Measurements from ENCODE around the gene ATP2B2.
"Not testable (repeated sequence)": the region's sequence is repeated elsewhere in the genome, so short reads cannot be mapped to it uniquely, and the experiment has no call there.

The ATP2B2 gene

GRCh38 chr3:10321630-10322351, 183.6 kb downstream of the ATP2B2 start:
- DNase-seq (ENCODE audit: low spot score), result no peak

- DNase-seq (ENCODE audit: low spot score), result no peak
Measured at GRCh38 chr3:10320320-10320677, 185.1 kb downstream of the ATP2B2 start.

DNA sequence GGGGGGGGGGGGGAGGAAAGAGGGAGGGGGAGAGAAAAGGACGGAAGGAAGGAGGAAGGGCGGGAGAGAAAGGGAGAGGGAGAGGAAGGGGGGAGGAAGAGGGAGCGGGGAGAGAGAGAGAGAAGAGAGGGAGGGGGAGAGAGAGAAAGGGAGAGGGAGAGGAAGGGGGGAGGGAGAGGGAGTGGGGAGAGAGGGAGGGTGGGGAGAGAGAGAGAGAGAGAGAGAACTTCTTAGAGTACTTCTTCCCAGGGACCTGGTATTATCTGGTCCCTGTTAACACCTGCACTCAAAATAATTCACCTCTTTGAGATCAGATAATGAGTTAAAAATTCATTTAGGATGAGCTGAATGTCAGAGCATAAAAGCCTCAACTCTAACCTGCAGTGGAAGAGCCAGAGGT, 185.6 kb downstream of the ATP2B2 start:
- DNase-seq (ENCODE audit: low spot score), result no peak

GRCh38 chr3:10319251-10319650, 186.1 kb downstream of the ATP2B2 start:
- DNase-seq (ENCODE audit: low spot score), result no peak

GRCh38 chr3:10317961-10318350, 187.4 kb downstream of the ATP2B2 start:
- DNase-seq (ENCODE audit: low spot score), result no peak

GRCh38 chr3:10317311-10317960, 187.9 kb downstream of the ATP2B2 start:
- DNase-seq (ENCODE audit: low spot score), result no peak

DNA sequence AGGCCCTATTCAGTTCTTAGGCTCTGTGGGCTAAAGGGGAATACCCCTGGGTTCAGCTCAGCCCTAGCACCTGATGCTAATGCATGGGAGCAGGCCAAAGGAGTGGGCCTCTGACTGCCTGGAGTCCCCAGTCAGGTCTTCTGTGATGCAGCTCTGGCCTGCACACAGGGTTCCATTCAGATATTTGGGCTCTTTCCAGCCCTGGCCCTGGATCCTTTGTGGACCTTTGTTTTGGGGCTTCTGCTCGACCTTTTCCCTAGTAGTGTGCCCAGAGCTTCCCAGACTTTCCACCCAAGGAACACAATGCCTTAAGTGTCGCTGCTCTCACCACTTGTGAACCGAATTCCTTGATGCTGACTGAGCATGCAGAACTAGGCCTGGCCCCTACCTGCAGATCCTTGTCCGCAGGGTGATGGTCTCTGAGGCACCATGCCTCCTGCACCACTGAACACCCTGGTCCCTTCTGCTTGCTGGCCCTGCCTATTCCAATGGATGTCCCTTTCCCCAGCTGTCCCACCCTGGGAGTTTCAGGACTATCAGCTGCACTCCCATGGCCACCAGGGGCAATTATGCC, 189.5 kb downstream of the ATP2B2 start:
- DNase-seq (ENCODE audit: low spot score), result no peak

GRCh38 chr3:10315101-10315500, 190.3 kb downstream of the ATP2B2 start:
- no peak for DNase-seq (ENCODE audit: low spot score)

- no peak for DNase-seq (ENCODE audit: low spot score)
Measured at GRCh38 chr3:10312861-10313260, 192.5 kb downstream of the ATP2B2 start.

GRCh38 chr3:10312391-10312790, 193.0 kb downstream of the ATP2B2 start:
- DNase-seq (ENCODE audit: low spot score), result no peak

GRCh38 chr3:10311710-10312109, 193.7 kb downstream of the ATP2B2 start:
- no peak for DNase-seq (ENCODE audit: low spot score)

- no peak for DNase-seq (ENCODE audit: low spot score)
Measured at GRCh38 chr3:10310578-10310977, 194.8 kb downstream of the ATP2B2 start.

DNA sequence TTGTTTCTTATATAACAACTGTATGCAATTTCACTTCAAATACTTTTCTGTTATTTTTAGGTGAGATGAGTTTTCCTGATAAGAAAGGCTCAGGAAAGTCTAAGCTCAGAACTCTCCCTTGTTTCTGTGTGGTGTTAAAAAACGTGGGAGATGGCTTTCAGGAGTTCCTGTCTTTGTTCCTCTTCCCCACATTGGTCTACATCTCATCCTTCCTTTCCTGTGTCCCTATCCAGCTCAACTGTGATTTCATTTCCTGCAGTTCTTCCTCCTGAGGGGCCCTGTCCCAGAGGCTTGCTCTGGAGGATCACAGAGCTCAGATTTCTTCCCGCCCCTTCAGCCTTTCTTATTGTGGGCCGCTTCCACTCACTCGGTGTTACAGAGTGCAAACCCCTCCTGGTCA, 195.7 kb downstream of the ATP2B2 start:
- no peak for DNase-seq (ENCODE audit: low spot score)

GRCh38 chr3:10308678-10309077, 196.7 kb downstream of the ATP2B2 start:
- DNase-seq (ENCODE audit: low spot score), result no peak

DNA sequence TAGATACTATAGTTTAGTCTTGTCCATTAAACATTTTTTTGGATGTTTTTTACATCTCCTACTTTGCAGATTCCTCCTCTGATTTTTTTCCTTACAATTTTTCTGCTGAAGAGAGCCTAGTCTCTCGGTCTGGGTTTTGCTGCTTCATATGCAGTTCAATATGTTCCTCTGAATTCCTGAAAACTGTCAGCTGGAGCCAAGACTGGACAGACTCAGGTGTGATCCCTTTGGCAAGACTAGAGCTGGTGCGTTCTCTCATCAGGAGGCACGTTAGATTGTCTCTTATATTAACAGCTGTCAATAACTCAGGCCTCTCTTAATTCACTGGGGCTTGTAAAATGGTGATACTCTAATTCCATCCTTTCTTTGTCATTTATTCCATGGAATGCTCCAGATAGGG, 199.2 kb downstream of the ATP2B2 start:
- DNase-seq (ENCODE audit: low spot score), result no peak

GRCh38 chr3:10305331-10305902, 200.0 kb downstream of the ATP2B2 start:
- no peak for DNase-seq (ENCODE audit: low spot score)

DNA sequence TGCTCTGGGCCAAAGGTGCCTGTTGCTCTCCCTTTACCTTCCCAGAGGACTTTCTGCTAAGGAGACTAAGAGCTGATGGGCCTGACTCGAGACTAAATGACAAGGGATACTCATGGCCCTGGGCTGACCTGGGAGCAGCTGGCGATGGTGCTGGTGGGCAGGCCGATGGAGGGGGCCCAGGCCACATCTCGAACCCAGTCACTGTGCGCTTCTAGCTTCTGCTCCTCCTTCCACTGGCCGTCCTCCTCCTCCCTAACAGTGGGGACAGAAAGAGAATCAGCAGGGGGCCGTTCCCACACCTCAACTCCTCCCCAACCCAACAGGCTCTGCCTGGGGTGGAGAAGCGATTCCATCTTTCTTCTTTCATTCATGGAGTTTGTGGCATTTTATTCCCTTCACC, 200.5 kb downstream of the ATP2B2 start:
- no peak for DNase-seq (ENCODE audit: low spot score)

- no peak for DNase-seq (ENCODE audit: low spot score)
Measured at GRCh38 chr3:10303785-10304184, 201.6 kb downstream of the ATP2B2 start.

GRCh38 chr3:10303105-10303504, 202.3 kb downstream of the ATP2B2 start:
- no peak for DNase-seq (ENCODE audit: low spot score)

GRCh38 chr3:10300087-10300486, 205.3 kb downstream of the ATP2B2 start:
- DNase-seq (ENCODE audit: low spot score), result no peak

- DNase-seq (ENCODE audit: low spot score), result no peak
Measured at GRCh38 chr3:10299679-10300078, 205.7 kb downstream of the ATP2B2 start.

DNA sequence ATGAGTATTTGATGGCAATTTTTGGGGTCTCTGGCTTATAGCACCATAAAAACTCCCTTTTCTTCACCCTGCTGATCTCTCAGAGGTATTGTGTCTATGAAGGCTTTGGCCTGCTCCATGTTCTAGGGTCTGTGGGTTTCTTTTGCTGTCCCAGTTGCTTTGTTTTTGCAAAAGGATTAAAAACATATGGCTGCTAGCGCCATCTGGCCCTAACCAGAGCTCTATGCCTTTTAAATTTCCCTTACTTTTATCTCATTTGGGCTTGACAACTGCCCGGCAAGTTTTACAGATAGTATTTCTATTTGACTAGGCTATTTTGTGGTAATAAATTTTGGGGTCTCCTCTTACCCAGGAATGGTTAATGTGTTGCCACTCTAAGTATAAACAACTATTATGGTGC, 206.2 kb downstream of the ATP2B2 start:
- no peak for DNase-seq (ENCODE audit: low spot score)

GRCh38 chr3:10298064-10298463, 207.3 kb downstream of the ATP2B2 start:
- DNase-seq (ENCODE audit: low spot score), result not testable (repeated sequence)

Measured in D341Med (cell line).